Lung (tissue), 12 donors: ENCODE data around the gene TANC1. TPM values are rescaled to one million over a fixed set of nuclear protein-coding genes. Genes with fewer than 3 reads are reported as not detected.
A peak's percentile ranks its signal among the peaks of the same experiment; 100 is the strongest.

Source experiments
- ATAC-seq: fragments of 200-7000 bp; cut with Tn5 transposase; one replicate; pipeline ENCODE4 v1.9.1; 2020; ENCODE audit warnings: moderate number of reproducible peaks; ENCODE audit not compliant: insufficient read depth, low FRiP score
- DNase-seq, 3 donors: peaks; one replicate each; pipeline ENCODE4 v3.0.0-alpha.2; 2013 to 2017
- H3K27ac ChIP-seq, 2 donors: one replicate each; pipeline ENCODE4 v1.5.1; 2013; ENCODE audit warnings: mild to moderate bottlenecking in 2 of 2, moderate library complexity in 2 of 2, control low read depth in 1 of 2, inconsistent platforms in 1 of 2, low read depth in 1 of 2, low read length in 1 of 2
- H3K27me3 ChIP-seq, 3 donors: one replicate each; pipeline ENCODE4 v1.5.1; 2013; ENCODE audit warnings: low read length in 2 of 3; ENCODE audit not compliant: control insufficient read depth in 3 of 3, insufficient read depth in 3 of 3
- H3K36me3 ChIP-seq, 4 donors: one replicate each; pipeline ENCODE4 v1.5.1; 2013; ENCODE audit warnings: low read length in 4 of 4, mild to moderate bottlenecking in 1 of 4, moderate library complexity in 1 of 4; ENCODE audit not compliant: control insufficient read depth in 4 of 4, insufficient read depth in 4 of 4
- H3K4me1 ChIP-seq, 5 donors: one replicate each; pipeline ENCODE4 v1.5.1; 2013; ENCODE audit warnings: low read length in 5 of 5, mild to moderate bottlenecking in 2 of 5, moderate library complexity in 1 of 5; ENCODE audit not compliant: control insufficient read depth in 5 of 5, insufficient read depth in 5 of 5
- H3K4me3 ChIP-seq: one replicate; pipeline ENCODE4 v1.5.1; 2013; ENCODE audit warnings: mild to moderate bottlenecking, control low read depth, moderate library complexity
- H3K9ac ChIP-seq, 2 donors: one replicate each; pipeline ENCODE4 v1.5.1; 2013; ENCODE audit warnings: low read length in 2 of 2, control low read depth in 1 of 2; ENCODE audit not compliant: insufficient read depth in 1 of 2
- H3K9me3 ChIP-seq, 4 donors: one replicate each; pipeline ENCODE4 v1.5.1; 2013; ENCODE audit warnings: low read length in 3 of 4, mild to moderate bottlenecking in 1 of 4, moderate library complexity in 1 of 4; ENCODE audit not compliant: control insufficient read depth in 4 of 4, insufficient read depth in 3 of 4
- WGBS, 2 donors: extraction: QIAGEN DNeasy Blood & Tissue Kit; methylation state at CpG; one replicate each; pipeline ENCODE4 v1.1.7; 2013; 5-methylcytosine and 5-hydroxymethylcytosine counted together
- polyA plus RNA-seq, 2 donors: library from polyadenylated mRNA; stranded (reverse); fragments of 200-250 nt; gene quantifications; one replicate each; pipeline ENCODE4 v1.2.1, GENCODE V29; 2013
- total RNA-seq, 2 donors: library from RNA; depleted of rRNA in 1 of 2; stranded (reverse); fragments of >200 nt in 1 of 2; gene quantifications; one replicate each; pipeline ENCODE4 v1.2.1, GENCODE V29; 2014 to 2021
- TF ChIP-seq, protein P1 (sequence below): IDR thresholded peaks from 2 replicates; pipeline ENCODE4 v1.5.1; 2012; ENCODE audit warnings: mild to moderate bottlenecking; ENCODE audit errors: control extremely low read depth, extremely low read depth
- donor health status: control.
- donor health status: control.
- donor health status: Bipolar disorder and iron deficiency.
- donor health status: healthy.
- donor health status: DM: yes; HTN: yes; CAD: no.

Gene TANC1
- total and polyA plus RNA-seq, 4 donors = 14.3 to 99.5 (median 37.3) TPM

GRCh38 chr2:159153463-159153862 is 185.0 kb downstream of the TANC1 start:
- DNase-seq (no peak), ATAC-seq (peak; percentile 77)
- peaks cover 10 to 43% (median 18%) of the 10 kb centered on the region in 4 donors for H3K36me3 ChIP-seq
- peaks cover 15 to 57% (median 18%) of the 10 kb centered on the region in 5 donors for H3K4me1 ChIP-seq
- no peak overlapping the region for H3K9ac ChIP-seq
- 28 to 29% methylated on average over 4 of the region's 4 CpGs for WGBS, 2 donors
- no peaks in the 10 kb centered on the region for H3K27me3 ChIP-seq
- H3K27ac ChIP-seq = peak overlapping the region in 1 of 2 donors; percentile 29
- TF ChIP-seq, protein P1, sequence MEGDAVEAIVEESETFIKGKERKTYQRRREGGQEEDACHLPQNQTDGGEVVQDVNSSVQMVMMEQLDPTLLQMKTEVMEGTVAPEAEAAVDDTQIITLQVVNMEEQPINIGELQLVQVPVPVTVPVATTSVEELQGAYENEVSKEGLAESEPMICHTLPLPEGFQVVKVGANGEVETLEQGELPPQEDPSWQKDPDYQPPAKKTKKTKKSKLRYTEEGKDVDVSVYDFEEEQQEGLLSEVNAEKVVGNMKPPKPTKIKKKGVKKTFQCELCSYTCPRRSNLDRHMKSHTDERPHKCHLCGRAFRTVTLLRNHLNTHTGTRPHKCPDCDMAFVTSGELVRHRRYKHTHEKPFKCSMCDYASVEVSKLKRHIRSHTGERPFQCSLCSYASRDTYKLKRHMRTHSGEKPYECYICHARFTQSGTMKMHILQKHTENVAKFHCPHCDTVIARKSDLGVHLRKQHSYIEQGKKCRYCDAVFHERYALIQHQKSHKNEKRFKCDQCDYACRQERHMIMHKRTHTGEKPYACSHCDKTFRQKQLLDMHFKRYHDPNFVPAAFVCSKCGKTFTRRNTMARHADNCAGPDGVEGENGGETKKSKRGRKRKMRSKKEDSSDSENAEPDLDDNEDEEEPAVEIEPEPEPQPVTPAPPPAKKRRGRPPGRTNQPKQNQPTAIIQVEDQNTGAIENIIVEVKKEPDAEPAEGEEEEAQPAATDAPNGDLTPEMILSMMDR = no peak
- H3K4me3 ChIP-seq = no peak overlapping the region
- H3K9me3 ChIP-seq = no peaks in the 10 kb centered on the region

- peak overlapping the region in 1 of 2 donors; percentile 29 for H3K27ac ChIP-seq
- ATAC-seq = no peak
- H3K36me3 ChIP-seq = peaks cover 10 to 38% (median 18%) of the 10 kb centered on the region in 4 donors
- no peak overlapping the region for H3K9ac ChIP-seq
- WGBS, 2 donors = 68 to 76% methylated on average over 2 of the region's 2 CpGs
- H3K4me1 ChIP-seq = peaks cover 15 to 57% (median 15%) of the 10 kb centered on the region in 5 donors
- no peaks in the 10 kb centered on the region for H3K9me3 ChIP-seq
- DNase-seq = no peak
- TF ChIP-seq, protein P1 = no peak
- H3K4me3 ChIP-seq = no peak overlapping the region
- no peaks in the 10 kb centered on the region for H3K27me3 ChIP-seq
Measured at GRCh38 chr2:159153951-159154350, 185.5 kb downstream of the TANC1 start.

- Histone ChIP-seq H3K27me3 (no peaks in the 10 kb centered on the region), H3K36me3 (peaks cover 10 to 34% (median 18%) of the 10 kb centered on the region in 4 donors), H3K4me1 (peaks cover 11 to 57% (median 15%) of the 10 kb centered on the region in 5 donors), H3K9ac (no peak overlapping the region), H3K27ac (peak overlapping the region in 1 of 2 donors; percentile 18), H3K9me3 (no peaks in the 10 kb centered on the region), H3K4me3 (no peak overlapping the region)
- no peak for DNase-seq
- WGBS, 2 donors = 98 to 100% methylated on average over 1 of the region's 1 CpG
- TF ChIP-seq, protein P1 = no peak
- ATAC-seq = no peak
Measured at GRCh38 chr2:159154366-159154765, 185.9 kb downstream of the TANC1 start.

DNA sequence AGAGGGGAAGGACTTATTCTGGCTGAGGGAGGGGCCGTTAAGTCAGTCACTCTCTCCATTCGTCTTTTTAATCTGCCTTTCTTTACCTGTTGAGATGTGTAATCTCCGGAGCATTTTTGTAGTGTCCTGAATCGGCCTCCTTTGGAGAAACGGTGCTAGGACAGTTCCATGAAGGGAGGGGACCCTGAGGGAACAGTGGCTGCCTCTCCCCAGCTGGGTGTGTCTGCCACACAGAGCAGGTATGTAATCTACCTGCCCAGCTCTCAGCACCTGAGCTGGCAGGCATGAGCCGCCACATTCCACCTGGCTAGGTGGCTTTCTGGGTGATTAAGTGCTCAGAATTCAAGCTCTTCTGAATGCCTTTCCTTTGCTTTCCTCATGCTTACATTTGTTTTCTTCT is 186.9 kb downstream of the TANC1 start:
- Histone ChIP-seq H3K4me1 (peaks cover 11 to 50% (median 13%) of the 10 kb centered on the region in 5 donors), H3K9ac (peak overlapping the region in 1 of 2 donors; percentile 44), H3K27ac (peak overlapping the region in 1 of 2 donors; percentile 4)

More for the DNA sequence above, 186.9 kb downstream of the TANC1 start:
- peak; percentile 45 to 72 (median 65) for DNase-seq
- TF ChIP-seq, protein P1 = no peak
- peak; percentile 58 for ATAC-seq
- no peak overlapping the region for H3K4me3 ChIP-seq
- H3K36me3 ChIP-seq = peaks cover 8 to 29% (median 15%) of the 10 kb centered on the region in 4 donors
- H3K9me3 ChIP-seq = no peaks in the 10 kb centered on the region
- WGBS, 2 donors = 65 to 81% methylated on average over 6 of the region's 6 CpGs
- no peaks in the 10 kb centered on the region for H3K27me3 ChIP-seq
